Liver (tissue), 3 donors: ENCODE results near the gene AUH.

Source experiments
- EGR1 ChIP-seq, 2 donors: IDR thresholded peaks; 2 replicates each; pipeline ENCODE4 v1.6.1; 2016 to 2018; ENCODE audit warnings: antibody characterized with exemption in 2 of 2, low read depth in 2 of 2
- GABPA ChIP-seq, 2 donors: IDR thresholded peaks in 1 of 2; conservative IDR thresholded peaks in 1 of 2; 2 replicates each; pipeline ENCODE4 v1.6.1; 2016; ENCODE audit warnings: antibody characterized with exemption in 2 of 2, mild to moderate bottlenecking in 1 of 2, moderate library complexity in 1 of 2
- HNF4A ChIP-seq, 2 donors: conservative IDR thresholded peaks; 2 replicates each; pipeline ENCODE4 v1.6.1; 2016; ENCODE audit warnings: antibody characterized with exemption in 2 of 2, mild to moderate bottlenecking in 2 of 2
- JUND ChIP-seq, 2 donors: IDR thresholded peaks; 2 replicates each; pipeline ENCODE4 v1.6.1; 2016; ENCODE audit warnings: antibody characterized with exemption in 2 of 2
- MAX ChIP-seq: IDR thresholded peaks from 2 replicates; pipeline ENCODE4 v1.6.1; 2016; ENCODE audit warnings: antibody characterized with exemption
- RAD21 ChIP-seq, 2 donors: IDR thresholded peaks; 2 replicates each; pipeline ENCODE4 v1.6.1; 2016; ENCODE audit warnings: antibody characterized with exemption in 2 of 2, mild to moderate bottlenecking in 2 of 2
- RXRA ChIP-seq, 2 donors: IDR thresholded peaks; 2 replicates each; pipeline ENCODE4 v1.6.1; 2017 to 2018; ENCODE audit warnings: antibody characterized with exemption in 2 of 2, mild to moderate bottlenecking in 1 of 2
- SP1 ChIP-seq: IDR thresholded peaks from 2 replicates; pipeline ENCODE4 v1.6.1; 2018; ENCODE audit warnings: antibody characterized with exemption, mild to moderate bottlenecking
- TAF1 ChIP-seq: conservative IDR thresholded peaks from 2 replicates; pipeline ENCODE4 v1.6.1; 2016; ENCODE audit warnings: antibody characterized with exemption, mild to moderate bottlenecking
- ZBTB33 ChIP-seq: IDR thresholded peaks from 2 replicates; pipeline ENCODE4 v1.6.1; 2016; ENCODE audit warnings: antibody characterized with exemption
- TF ChIP-seq, protein P1 (sequence below): fragments of 150-350 bp; IDR thresholded peaks from 2 replicates; pipeline ENCODE4 v1.5.1; 2017; ENCODE audit warnings: improper control_type of control experiment, low read depth, low read length; ENCODE audit not compliant: missing input control
- TF ChIP-seq, protein P2 (sequence below): IDR thresholded peaks from 2 replicates; pipeline ENCODE4 v1.6.1; 2016; ENCODE audit warnings: antibody characterized with exemption, mild to moderate bottlenecking
- TF ChIP-seq, protein P3 (sequence below): IDR thresholded peaks from 2 replicates; pipeline ENCODE4 v1.6.1; 2016; ENCODE audit warnings: antibody characterized with exemption
- donor health status: healthy.
- donor health status: healthy.

DNA sequence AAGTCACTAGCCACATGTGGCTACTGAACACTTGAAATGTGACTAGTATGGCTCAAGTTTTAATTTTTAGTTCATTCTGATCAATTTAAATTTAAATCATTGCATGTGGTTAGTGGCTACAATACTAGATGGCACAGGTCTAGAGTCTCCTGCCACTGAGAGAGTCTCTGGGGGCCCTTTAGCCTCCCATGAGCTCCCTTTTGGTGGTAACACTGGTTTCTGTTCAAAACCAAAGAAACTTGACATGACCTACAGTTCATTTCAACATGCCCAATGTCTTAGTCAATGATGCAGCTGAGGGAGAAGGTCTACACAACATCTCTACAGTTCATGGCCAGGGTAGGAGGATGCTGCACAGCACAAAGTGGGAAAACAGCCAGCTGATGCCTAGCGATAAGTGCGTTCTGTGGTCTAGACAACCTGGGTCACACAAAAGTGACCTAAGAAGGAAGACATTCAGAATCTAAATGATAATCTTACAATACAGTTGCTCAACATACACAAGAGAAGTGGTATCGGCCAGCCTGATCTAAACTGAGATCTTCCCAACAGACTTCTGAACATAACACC, 121.0 kb downstream of the AUH start:
- TF ChIP-seq RXRA (IDR thresholded peaks at IDR 0.05): no peak
- TF ChIP-seq, protein P1, sequence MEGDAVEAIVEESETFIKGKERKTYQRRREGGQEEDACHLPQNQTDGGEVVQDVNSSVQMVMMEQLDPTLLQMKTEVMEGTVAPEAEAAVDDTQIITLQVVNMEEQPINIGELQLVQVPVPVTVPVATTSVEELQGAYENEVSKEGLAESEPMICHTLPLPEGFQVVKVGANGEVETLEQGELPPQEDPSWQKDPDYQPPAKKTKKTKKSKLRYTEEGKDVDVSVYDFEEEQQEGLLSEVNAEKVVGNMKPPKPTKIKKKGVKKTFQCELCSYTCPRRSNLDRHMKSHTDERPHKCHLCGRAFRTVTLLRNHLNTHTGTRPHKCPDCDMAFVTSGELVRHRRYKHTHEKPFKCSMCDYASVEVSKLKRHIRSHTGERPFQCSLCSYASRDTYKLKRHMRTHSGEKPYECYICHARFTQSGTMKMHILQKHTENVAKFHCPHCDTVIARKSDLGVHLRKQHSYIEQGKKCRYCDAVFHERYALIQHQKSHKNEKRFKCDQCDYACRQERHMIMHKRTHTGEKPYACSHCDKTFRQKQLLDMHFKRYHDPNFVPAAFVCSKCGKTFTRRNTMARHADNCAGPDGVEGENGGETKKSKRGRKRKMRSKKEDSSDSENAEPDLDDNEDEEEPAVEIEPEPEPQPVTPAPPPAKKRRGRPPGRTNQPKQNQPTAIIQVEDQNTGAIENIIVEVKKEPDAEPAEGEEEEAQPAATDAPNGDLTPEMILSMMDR: no peak
- no peak for TF ChIP-seq MAX
- no peak for TF ChIP-seq JUND (IDR thresholded peaks at IDR 0.05)
- TF ChIP-seq, protein P2, sequence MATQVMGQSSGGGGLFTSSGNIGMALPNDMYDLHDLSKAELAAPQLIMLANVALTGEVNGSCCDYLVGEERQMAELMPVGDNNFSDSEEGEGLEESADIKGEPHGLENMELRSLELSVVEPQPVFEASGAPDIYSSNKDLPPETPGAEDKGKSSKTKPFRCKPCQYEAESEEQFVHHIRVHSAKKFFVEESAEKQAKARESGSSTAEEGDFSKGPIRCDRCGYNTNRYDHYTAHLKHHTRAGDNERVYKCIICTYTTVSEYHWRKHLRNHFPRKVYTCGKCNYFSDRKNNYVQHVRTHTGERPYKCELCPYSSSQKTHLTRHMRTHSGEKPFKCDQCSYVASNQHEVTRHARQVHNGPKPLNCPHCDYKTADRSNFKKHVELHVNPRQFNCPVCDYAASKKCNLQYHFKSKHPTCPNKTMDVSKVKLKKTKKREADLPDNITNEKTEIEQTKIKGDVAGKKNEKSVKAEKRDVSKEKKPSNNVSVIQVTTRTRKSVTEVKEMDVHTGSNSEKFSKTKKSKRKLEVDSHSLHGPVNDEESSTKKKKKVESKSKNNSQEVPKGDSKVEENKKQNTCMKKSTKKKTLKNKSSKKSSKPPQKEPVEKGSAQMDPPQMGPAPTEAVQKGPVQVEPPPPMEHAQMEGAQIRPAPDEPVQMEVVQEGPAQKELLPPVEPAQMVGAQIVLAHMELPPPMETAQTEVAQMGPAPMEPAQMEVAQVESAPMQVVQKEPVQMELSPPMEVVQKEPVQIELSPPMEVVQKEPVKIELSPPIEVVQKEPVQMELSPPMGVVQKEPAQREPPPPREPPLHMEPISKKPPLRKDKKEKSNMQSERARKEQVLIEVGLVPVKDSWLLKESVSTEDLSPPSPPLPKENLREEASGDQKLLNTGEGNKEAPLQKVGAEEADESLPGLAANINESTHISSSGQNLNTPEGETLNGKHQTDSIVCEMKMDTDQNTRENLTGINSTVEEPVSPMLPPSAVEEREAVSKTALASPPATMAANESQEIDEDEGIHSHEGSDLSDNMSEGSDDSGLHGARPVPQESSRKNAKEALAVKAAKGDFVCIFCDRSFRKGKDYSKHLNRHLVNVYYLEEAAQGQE: no peak
- TF ChIP-seq ZBTB33: no peak
- TF ChIP-seq SP1: no peak
- TF ChIP-seq, protein P3, sequence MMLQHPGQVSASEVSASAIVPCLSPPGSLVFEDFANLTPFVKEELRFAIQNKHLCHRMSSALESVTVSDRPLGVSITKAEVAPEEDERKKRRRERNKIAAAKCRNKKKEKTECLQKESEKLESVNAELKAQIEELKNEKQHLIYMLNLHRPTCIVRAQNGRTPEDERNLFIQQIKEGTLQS: no peak
- no peak for TF ChIP-seq TAF1
- no peak for TF ChIP-seq RAD21 (IDR thresholded peaks at IDR 0.05)
- no peak for TF ChIP-seq EGR1 (IDR thresholded peaks at IDR 0.05; ENCODE audit: low read depth in 2 of 2)
- TF ChIP-seq HNF4A (conservative IDR thresholded peaks at IDR 0.05): no peak
- TF ChIP-seq GABPA (IDR thresholded peaks at IDR 0.05 in 1 of 2, conservative IDR thresholded peaks at IDR 0.05 in 1 of 2): no peak
